SIG-M5 (cell line): ENCODE data around the gene DGKI.

ENCODE experiments used
- DNase-seq: peaks from one replicate; lab custom pipeline; 2025; lab: John Stamatoyannopoulos, UW

Gene DGKI

GRCh38 chr7:137652721-137653120 is 194.1 kb downstream of the DGKI start:
- DNase-seq, result no peak

- DNase-seq, result no peak
Observed at GRCh38 chr7:137647905-137648565, 198.7 kb downstream of the DGKI start.

- DNase-seq, result no peak
Observed at GRCh38 chr7:137642472-137642871, 204.3 kb downstream of the DGKI start.

- DNase-seq, result no peak
Observed at GRCh38 chr7:137642031-137642430, 204.7 kb downstream of the DGKI start.

GRCh38 chr7:137636376-137636775 is 210.4 kb downstream of the DGKI start:
- no peak for DNase-seq

- DNase-seq, result no peak
Observed at GRCh38 chr7:137635874-137636273, 210.9 kb downstream of the DGKI start.

GRCh38 chr7:137635132-137635531 is 211.6 kb downstream of the DGKI start:
- no peak for DNase-seq

GRCh38 chr7:137634356-137634755 is 212.4 kb downstream of the DGKI start:
- no peak for DNase-seq

GRCh38 chr7:137633133-137633532 is 213.6 kb downstream of the DGKI start:
- no peak for DNase-seq

- no peak for DNase-seq
Observed at GRCh38 chr7:137628216-137628615, 218.6 kb downstream of the DGKI start.

GRCh38 chr7:137626469-137627067 is 220.2 kb downstream of the DGKI start:
- no peak for DNase-seq

GRCh38 chr7:137625197-137625596 is 221.6 kb downstream of the DGKI start:
- no peak for DNase-seq

GRCh38 chr7:137619181-137619580 is 227.6 kb downstream of the DGKI start:
- DNase-seq, result no peak

- no peak for DNase-seq
Observed at GRCh38 chr7:137618748-137619147, 228.0 kb downstream of the DGKI start.

GRCh38 chr7:137613006-137613525 is 233.7 kb downstream of the DGKI start:
- DNase-seq, result no peak

GRCh38 chr7:137611606-137612005 is 235.2 kb downstream of the DGKI start:
- no peak for DNase-seq

GRCh38 chr7:137609500-137609899 is 237.3 kb downstream of the DGKI start:
- no peak for DNase-seq

- no peak for DNase-seq
Observed at GRCh38 chr7:137606061-137606674, 240.6 kb downstream of the DGKI start.

GRCh38 chr7:137603043-137603442 is 243.7 kb downstream of the DGKI start:
- no peak for DNase-seq

- DNase-seq, result no peak
Observed at GRCh38 chr7:137601642-137602041, 245.1 kb downstream of the DGKI start.

GRCh38 chr7:137597856-137598255 is 248.9 kb downstream of the DGKI start:
- DNase-seq, result no peak

GRCh38 chr7:137593115-137593711 is 253.6 kb downstream of the DGKI start:
- DNase-seq, result no peak
